ENCODE measurements around the gene CAPN14.

CAPN14 gene

DNA sequence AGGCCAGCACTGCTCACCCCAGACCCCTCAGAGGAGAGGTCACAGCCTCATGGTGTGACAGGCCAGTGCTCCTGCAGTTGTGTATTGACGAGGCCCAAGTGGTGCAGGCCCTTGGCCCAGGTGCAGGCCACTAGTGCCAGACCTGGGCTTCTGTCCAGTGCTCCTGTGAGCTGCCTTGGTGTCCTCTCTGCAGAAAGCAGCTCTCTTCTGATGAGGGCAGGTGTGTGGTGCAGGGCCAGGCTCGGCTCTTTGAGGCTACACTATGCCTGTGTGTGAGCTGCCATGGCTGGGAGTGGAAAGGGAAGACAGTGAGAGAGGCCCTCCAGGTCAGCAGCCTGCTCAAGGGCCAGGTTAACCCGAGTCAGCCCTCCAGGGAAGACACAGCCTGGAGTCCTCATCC, 33.7 kb upstream of the CAPN14 start:
- TF ChIP-seq, protein P1, sequence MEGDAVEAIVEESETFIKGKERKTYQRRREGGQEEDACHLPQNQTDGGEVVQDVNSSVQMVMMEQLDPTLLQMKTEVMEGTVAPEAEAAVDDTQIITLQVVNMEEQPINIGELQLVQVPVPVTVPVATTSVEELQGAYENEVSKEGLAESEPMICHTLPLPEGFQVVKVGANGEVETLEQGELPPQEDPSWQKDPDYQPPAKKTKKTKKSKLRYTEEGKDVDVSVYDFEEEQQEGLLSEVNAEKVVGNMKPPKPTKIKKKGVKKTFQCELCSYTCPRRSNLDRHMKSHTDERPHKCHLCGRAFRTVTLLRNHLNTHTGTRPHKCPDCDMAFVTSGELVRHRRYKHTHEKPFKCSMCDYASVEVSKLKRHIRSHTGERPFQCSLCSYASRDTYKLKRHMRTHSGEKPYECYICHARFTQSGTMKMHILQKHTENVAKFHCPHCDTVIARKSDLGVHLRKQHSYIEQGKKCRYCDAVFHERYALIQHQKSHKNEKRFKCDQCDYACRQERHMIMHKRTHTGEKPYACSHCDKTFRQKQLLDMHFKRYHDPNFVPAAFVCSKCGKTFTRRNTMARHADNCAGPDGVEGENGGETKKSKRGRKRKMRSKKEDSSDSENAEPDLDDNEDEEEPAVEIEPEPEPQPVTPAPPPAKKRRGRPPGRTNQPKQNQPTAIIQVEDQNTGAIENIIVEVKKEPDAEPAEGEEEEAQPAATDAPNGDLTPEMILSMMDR (conservative IDR thresholded peaks at IDR 0.05; ENCODE audit: low read depth, low read length): no peak
- H3K4me3 ChIP-seq (ENCODE audit: low read length): no peak overlapping the region

DNA sequence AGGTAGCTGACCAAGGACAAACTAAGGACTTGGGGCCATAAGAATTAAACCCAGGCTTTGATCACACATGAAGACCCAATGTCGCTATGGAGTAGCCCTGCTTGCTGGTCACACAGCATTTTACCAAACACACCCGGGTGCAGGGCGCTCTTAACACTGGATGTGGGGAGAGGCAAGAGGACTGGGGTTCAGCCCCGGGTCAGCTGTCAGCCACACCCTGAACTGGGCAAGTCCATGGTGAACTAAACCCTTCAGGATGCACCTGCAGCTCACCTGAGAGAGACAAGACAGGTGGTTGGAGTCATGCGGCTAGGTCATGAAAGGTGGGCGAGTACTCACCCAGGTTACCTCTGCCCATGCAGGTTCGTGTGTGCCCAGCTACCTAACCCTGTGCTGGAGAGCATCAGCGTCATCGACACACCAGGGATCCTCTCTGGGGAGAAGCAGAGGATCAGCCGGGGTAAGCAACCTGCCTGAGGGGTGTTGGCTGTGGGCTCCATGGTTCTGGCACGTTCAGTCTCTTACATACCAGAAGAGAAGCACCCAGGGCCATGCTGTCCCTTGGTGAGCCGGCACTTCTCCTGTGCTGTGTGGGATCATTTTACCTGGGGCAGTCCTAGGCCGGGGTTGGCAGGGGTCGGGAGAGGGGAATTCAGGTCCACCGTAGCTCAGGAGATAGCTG, 31.8 kb upstream of the CAPN14 start:
- TF ChIP-seq, protein P1 (conservative IDR thresholded peaks at IDR 0.05; ENCODE audit: low read depth, low read length): no peak
- H3K4me3 ChIP-seq (ENCODE audit: low read length): no peak overlapping the region
- DNase-seq (ENCODE audit: low read depth): no peak

More for the DNA sequence above, 33.7 kb upstream of the CAPN14 start:
- no peak for DNase-seq (ENCODE audit: low read depth)

DNA sequence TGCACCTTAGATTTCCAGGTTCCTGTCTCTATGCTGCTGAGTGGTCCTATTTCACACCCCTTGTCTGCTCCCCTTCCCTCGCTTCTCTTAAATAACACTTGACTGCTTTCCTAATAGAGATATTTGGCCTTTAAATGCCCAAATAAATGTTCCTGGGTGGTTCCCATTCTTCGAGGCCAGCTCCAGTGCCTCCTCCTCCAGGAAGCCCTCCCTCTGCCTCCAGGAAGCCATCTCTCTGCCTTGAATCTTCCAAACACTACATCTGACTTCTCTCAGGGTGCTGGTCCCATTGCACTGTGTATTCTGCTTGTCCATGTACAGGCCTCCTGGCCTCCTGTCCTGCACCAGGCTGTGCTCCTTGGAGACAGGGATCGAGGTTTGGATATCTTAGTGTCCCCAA, 30.8 kb upstream of the CAPN14 start:
- TF ChIP-seq, protein P1 (conservative IDR thresholded peaks at IDR 0.05; ENCODE audit: low read depth, low read length): no peak
- no peak overlapping the region for H3K4me3 ChIP-seq (ENCODE audit: low read length)
- no peak for DNase-seq (ENCODE audit: low read depth)

DNA sequence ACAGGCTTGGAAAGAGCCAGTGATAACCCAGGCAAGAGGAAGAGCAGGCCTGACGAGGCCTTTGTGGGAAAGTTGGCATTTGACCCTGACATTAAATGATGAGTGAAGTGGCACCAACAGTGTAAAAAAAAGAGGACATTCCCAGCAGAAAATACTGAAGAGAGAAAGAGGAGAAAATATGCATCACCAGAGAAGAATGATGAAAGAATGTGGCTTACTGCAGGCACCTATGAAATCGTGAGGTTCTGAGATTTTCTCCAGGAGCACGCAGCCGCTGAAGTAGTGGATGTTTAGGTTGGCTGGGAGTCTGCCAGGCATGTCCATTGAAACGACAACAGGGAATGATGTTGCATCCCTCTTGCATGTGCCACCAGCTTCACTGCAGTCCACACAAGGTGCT, 30.4 kb upstream of the CAPN14 start:
- H3K4me3 ChIP-seq (ENCODE audit: low read length): no peak overlapping the region
- DNase-seq (ENCODE audit: low read depth): no peak
- TF ChIP-seq, protein P1 (conservative IDR thresholded peaks at IDR 0.05; ENCODE audit: low read depth, low read length): no peak

DNA sequence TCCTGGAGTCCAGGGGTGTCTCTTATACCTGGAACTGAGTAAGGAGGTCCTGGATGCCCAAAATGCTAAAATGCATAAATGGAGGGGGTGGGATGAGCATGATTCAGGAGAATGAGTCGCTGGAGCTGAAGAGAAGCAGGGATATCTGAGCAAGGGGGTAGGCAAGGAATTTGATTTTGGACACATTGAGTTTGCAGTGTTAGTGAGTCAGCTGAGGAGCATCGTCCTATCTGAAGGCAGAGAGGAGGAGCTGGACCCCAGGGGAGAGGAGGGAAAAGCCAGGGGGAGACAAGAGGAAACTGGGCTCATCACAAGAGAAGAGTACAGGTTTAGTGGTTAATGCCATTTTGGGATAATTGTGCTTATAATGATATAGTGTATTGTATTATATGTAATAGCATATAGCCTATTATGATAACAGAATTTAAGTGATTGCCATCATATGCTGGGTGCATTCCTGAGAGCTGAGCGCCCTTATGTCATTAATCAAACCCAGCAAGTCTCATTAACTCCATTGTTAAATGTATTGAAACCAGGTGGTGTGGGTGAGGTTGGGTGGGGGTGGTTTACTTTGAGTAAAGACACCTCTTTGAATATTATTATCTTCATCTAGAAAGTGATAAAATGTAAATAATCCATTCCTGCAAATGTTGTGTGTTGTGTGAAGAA, 29.0 kb upstream of the CAPN14 start:
- H3K4me3 ChIP-seq (ENCODE audit: low read length): no peak overlapping the region
- TF ChIP-seq, protein P1 (conservative IDR thresholded peaks at IDR 0.05; ENCODE audit: low read depth, low read length): no peak
- no peak for DNase-seq (ENCODE audit: low read depth)

DNA sequence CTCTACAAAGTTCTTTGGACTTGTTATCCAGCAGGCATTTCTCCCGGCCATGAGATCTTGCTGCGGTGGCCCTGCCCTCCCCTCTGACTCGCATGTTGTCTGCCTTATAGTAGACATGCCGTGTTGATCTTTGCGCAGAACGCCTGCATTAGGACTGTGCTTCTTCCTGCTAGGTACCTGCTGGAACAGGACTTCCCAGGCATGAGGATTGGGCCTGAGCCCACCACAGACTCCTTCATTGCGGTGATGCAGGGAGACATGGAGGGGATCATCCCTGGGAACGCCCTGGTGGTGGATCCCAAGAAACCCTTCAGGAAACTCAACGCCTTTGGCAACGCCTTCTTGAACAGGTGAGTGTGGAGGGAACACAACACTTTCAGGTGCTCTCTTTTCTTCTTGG, 26.8 kb upstream of the CAPN14 start:
- TF ChIP-seq, protein P1 (conservative IDR thresholded peaks at IDR 0.05; ENCODE audit: low read depth, low read length): no peak
- no peak overlapping the region for H3K4me3 ChIP-seq (ENCODE audit: low read length)
- DNase-seq (ENCODE audit: low read depth): no peak

DNA sequence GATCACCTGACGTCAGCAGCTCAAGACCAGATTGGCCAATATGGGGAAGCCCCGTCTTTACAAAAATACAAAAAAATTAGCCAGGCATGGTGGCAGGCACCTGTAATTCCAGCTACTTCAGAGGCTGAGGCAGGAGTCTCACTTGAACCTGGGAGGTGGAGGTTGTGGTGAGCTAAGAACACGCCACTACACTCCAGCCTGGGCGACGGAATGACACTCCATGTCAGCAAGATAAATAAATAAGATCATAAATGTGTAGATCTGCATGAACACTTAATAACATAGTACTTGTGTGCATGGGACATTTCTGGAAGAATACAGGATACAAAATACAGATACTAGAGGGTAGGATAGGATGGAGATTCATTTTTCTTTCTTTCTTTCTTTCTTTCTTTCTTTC, 25.7 kb upstream of the CAPN14 start:
- H3K4me3 ChIP-seq (ENCODE audit: low read length): no peak overlapping the region
- no peak for DNase-seq (ENCODE audit: low read depth)
- TF ChIP-seq, protein P1 (conservative IDR thresholded peaks at IDR 0.05; ENCODE audit: low read depth, low read length): no peak
